ENCODE measurements around the gene CEACAM6.

CEACAM6 gene

GRCh38 chr19:41808663-41809566, 53.6 kb downstream of the CEACAM6 start:
- DNase-seq (ENCODE audit: low read depth): no peak
- TF ChIP-seq CTCF (IDR thresholded peaks at IDR 0.05; ENCODE audit: insufficient read depth, low read depth, low read length, missing control alignments): no peak
- H3K4me3 ChIP-seq (ENCODE audit: low read length): no peak overlapping the region

GRCh38 chr19:41810301-41810700, 55.0 kb downstream of the CEACAM6 start:
- TF ChIP-seq CTCF (IDR thresholded peaks at IDR 0.05; ENCODE audit: insufficient read depth, low read depth, low read length, missing control alignments): no peak
- H3K4me3 ChIP-seq (ENCODE audit: low read length): no peak overlapping the region

GRCh38 chr19:41811036-41811435, 55.7 kb downstream of the CEACAM6 start:
- DNase-seq (ENCODE audit: low read depth): no peak
- no peak overlapping the region for H3K4me3 ChIP-seq (ENCODE audit: low read length)
- no peak for TF ChIP-seq CTCF (IDR thresholded peaks at IDR 0.05; ENCODE audit: insufficient read depth, low read depth, low read length, missing control alignments)

More at GRCh38 chr19:41810301-41810700, 55.0 kb downstream of the CEACAM6 start:
- DNase-seq (ENCODE audit: low read depth): no peak

- TF ChIP-seq CTCF (IDR thresholded peaks at IDR 0.05; ENCODE audit: insufficient read depth, low read depth, low read length, missing control alignments): no peak
- H3K4me3 ChIP-seq (ENCODE audit: low read length): no peak overlapping the region
- DNase-seq (ENCODE audit: low read depth): no peak
These were observed 56.7 kb downstream of the CEACAM6 start for GRCh38 chr19:41811981-41812380.

- DNase-seq (ENCODE audit: low read depth): no peak
- no peak overlapping the region for H3K4me3 ChIP-seq (ENCODE audit: low read length)
- TF ChIP-seq CTCF (IDR thresholded peaks at IDR 0.05; ENCODE audit: insufficient read depth, low read depth, low read length, missing control alignments): no peak
These were observed 58.6 kb downstream of the CEACAM6 start for GRCh38 chr19:41813911-41814310.

GRCh38 chr19:41815301-41815700, 60.0 kb downstream of the CEACAM6 start:
- H3K4me3 ChIP-seq (ENCODE audit: low read length): no peak overlapping the region
- no peak for DNase-seq (ENCODE audit: low read depth)
- TF ChIP-seq CTCF (IDR thresholded peaks at IDR 0.05; ENCODE audit: insufficient read depth, low read depth, low read length, missing control alignments): no peak

- no peak for DNase-seq (ENCODE audit: low read depth)
- TF ChIP-seq CTCF (IDR thresholded peaks at IDR 0.05; ENCODE audit: insufficient read depth, low read depth, low read length, missing control alignments): no peak
- no peak overlapping the region for H3K4me3 ChIP-seq (ENCODE audit: low read length)
These were observed 61.4 kb downstream of the CEACAM6 start for GRCh38 chr19:41816761-41817160.
